GM21360 (cell line): ENCODE results near the gene LAX1.
"Not testable (repeated sequence)": the region's sequence is repeated elsewhere in the genome, so short reads cannot be mapped to it uniquely, and the experiment has no call there.

Experiments used
- ATAC-seq: cut with Tn5 transposase; IDR thresholded peaks from one replicate; pipeline ENCODE4 v1.9.1; 2021; ENCODE audit warnings: mild to moderate bottlenecking, moderate library complexity; ENCODE audit not compliant: unreplicated experiment

Gene LAX1

GRCh38 chr1:203765029-203765837 is at the start of gene LAX1:
LAX1 (plus strand) TSS chr1:203765183; CDS start chr1:203765566, 383 bp downstream.
- no peak for ATAC-seq

- ATAC-seq = no peak
Observed at GRCh38 chr1:203717120-203717519, 47.9 kb upstream of the LAX1 start.

- no peak for ATAC-seq
Observed at GRCh38 chr1:203720242-203720641, 44.7 kb upstream of the LAX1 start.

GRCh38 chr1:203722909-203723308 is 42.1 kb upstream of the LAX1 start:
- no peak for ATAC-seq

GRCh38 chr1:203726417-203726867 is 38.5 kb upstream of the LAX1 start:
- ATAC-seq = no peak

- ATAC-seq = no peak
Observed at GRCh38 chr1:203733009-203733863, 31.7 kb upstream of the LAX1 start.

GRCh38 chr1:203742436-203742835 is 22.5 kb upstream of the LAX1 start:
- ATAC-seq = no peak

- no peak for ATAC-seq
Observed at GRCh38 chr1:203743091-203743571, 21.9 kb upstream of the LAX1 start.

GRCh38 chr1:203744075-203744972 is 20.7 kb upstream of the LAX1 start:
- ATAC-seq = no peak

GRCh38 chr1:203746281-203746680 is 18.7 kb upstream of the LAX1 start:
- ATAC-seq = no peak

GRCh38 chr1:203751051-203751450 is 13.9 kb upstream of the LAX1 start:
- no peak for ATAC-seq

- not testable (repeated sequence) for ATAC-seq
Observed at GRCh38 chr1:203751618-203752361, 13.2 kb upstream of the LAX1 start.

- no peak for ATAC-seq
Observed at GRCh38 chr1:203754455-203754864, 10.5 kb upstream of the LAX1 start.

GRCh38 chr1:203756036-203756435 is 8.9 kb upstream of the LAX1 start:
- no peak for ATAC-seq

- ATAC-seq = not testable (repeated sequence)
Observed at GRCh38 chr1:203758749-203759148, 6.2 kb upstream of the LAX1 start.

GRCh38 chr1:203760506-203760905 is 4.5 kb upstream of the LAX1 start:
- ATAC-seq = no peak

- ATAC-seq = not testable (repeated sequence)
Observed at GRCh38 chr1:203761958-203762357, 3.0 kb upstream of the LAX1 start.

- no peak for ATAC-seq
Observed at GRCh38 chr1:203763505-203763904, 1.5 kb upstream of the LAX1 start.

- no peak for ATAC-seq
Observed at GRCh38 chr1:203764105-203765028, 616 bp upstream of the LAX1 start.
